Measurements from ENCODE around the gene CACNA1I. TPM values are rescaled to one million over a fixed set of nuclear protein-coding genes. Genes with fewer than 3 reads are reported as not detected.

CACNA1I gene
- total RNA-seq, 1 donor from 2014 or later: 0.02 TPM

DNA sequence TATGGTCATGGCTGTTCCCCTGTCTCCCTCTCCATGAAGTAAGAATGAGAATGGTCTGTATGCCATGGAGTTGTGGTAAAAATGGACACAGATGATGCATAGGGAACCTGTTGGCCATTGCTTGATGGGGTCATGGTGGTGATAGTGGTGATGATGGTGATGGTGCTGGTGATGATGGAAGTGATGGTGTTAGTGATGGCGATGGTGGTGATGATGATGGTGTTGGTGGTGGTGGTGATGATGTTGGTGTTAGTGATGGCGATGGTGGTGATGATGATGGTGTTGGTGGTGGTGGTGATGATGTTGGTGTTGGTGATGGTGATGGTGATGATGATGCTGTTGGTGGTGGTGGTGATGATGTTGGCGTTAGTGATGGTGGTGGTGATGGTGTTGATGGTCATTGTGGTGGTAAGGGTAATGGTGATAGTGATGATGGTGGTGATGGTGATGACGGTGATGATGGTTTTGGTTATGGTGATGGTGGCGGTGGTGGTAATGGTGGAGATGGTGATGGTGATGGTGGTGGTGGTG lies 5.1 kb upstream of the CACNA1I start:
- Mint-ChIP-seq H3K9me3 (ENCODE audit: low read depth) (peaks cover 5% of the 10 kb centered on the region), H3K27ac (ENCODE audit: unreplicated experiment) (no peak overlapping the region), H3K4me1 (ENCODE audit: low read depth) (no peaks in the 10 kb centered on the region), H3K36me3 (ENCODE audit: low read depth) (no peaks in the 10 kb centered on the region), H3K4me3 (ENCODE audit: unreplicated experiment) (no peak overlapping the region), H3K27me3 (ENCODE audit: low read depth) (peaks cover 7% of the 10 kb centered on the region)
- no peak for DNase-seq (ENCODE audit: low spot score)
- TF ChIP-seq, protein P1, sequence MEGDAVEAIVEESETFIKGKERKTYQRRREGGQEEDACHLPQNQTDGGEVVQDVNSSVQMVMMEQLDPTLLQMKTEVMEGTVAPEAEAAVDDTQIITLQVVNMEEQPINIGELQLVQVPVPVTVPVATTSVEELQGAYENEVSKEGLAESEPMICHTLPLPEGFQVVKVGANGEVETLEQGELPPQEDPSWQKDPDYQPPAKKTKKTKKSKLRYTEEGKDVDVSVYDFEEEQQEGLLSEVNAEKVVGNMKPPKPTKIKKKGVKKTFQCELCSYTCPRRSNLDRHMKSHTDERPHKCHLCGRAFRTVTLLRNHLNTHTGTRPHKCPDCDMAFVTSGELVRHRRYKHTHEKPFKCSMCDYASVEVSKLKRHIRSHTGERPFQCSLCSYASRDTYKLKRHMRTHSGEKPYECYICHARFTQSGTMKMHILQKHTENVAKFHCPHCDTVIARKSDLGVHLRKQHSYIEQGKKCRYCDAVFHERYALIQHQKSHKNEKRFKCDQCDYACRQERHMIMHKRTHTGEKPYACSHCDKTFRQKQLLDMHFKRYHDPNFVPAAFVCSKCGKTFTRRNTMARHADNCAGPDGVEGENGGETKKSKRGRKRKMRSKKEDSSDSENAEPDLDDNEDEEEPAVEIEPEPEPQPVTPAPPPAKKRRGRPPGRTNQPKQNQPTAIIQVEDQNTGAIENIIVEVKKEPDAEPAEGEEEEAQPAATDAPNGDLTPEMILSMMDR (IDR thresholded peaks at IDR 0.05): no peak

DNA sequence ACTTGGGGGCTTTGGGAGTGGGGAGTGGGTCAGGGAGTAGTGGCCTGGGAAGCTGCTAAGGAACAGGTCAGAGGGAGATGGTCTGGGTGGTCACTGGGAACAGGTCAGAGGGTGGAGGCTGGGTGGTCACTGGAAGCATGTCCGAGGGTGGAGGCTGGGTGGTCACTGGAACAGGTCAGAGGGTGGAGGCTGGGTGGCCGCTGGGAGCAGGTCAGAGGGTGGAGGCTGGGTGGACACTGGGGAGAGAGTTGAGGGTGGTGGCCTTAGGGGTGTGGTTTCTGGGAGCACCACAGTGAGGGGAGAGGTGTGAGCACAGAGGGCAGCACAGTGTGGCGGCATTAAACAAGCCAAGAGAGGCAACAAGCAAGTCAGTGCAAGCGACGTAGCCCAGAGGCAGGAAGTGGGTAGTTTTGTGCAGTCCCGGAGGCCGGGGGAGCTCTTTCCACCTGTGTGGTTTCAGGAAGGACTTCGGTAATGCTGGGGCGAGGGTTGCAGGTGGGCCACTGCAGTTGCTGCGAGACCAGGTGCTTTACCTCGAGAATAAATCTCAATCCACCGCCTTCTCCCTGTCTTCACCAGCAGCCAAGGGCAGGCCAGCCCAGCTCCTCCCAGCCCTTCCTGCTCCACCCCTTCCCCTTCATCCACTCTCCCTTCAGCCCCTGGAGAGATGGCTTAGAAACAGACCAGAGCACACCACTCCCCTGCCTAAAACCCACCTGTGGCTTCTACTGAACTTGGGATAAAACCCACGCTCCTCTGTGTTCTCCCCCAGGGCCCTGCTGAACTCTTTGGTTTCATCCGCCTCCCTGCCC lies 3.2 kb upstream of the CACNA1I start:
- no peaks in the 10 kb centered on the region for H3K4me1 Mint-ChIP-seq (ENCODE audit: low read depth)
- H3K27ac Mint-ChIP-seq (ENCODE audit: unreplicated experiment): no peak overlapping the region
- H3K9me3 Mint-ChIP-seq (ENCODE audit: low read depth): peaks cover 5% of the 10 kb centered on the region
- H3K27me3 Mint-ChIP-seq (ENCODE audit: low read depth): no peaks in the 10 kb centered on the region
- TF ChIP-seq, protein P1 (IDR thresholded peaks at IDR 0.05): no peak
- no peaks in the 10 kb centered on the region for H3K36me3 Mint-ChIP-seq (ENCODE audit: low read depth)
- H3K4me3 Mint-ChIP-seq (ENCODE audit: unreplicated experiment): no peak overlapping the region
- no peak for DNase-seq (ENCODE audit: low spot score)

DNA sequence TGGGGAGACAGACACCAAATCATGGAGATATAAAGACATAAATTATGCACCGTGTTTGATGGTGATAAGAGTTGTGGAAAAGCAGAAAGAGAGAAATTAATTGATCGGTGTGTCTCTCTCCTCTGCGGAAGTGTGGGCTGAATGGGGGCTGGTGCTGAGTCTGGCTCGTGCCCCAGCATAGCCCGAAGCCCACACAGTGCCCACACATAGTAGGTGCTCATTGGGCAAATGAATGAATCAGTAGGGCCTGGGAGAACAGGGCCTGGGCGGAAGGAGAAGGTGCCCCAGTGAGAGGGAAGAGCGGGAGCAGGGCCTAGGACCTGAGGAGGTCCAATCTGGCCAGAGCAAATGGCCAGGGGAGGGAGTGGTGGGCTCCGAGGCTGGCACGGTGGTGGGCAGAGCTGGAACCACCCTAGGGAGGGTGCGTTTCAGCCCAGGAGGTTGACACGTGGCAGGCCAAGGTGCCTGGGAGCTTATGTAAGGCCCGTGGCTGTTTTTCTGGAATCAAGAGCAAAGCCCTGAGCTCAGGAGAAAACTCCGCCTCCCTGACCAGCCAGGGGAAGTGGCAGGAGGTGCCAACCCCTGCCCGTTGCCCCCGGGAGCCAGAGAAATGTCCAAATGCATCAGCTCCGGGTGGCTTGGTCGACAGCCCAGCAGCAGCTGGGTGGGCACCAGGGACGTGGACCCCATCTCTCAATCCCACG lies 2.1 kb upstream of the CACNA1I start:
- no peaks in the 10 kb centered on the region for H3K27me3 Mint-ChIP-seq (ENCODE audit: low read depth)
- no peak for DNase-seq (ENCODE audit: low spot score)
- TF ChIP-seq, protein P1 (IDR thresholded peaks at IDR 0.05): no peak
- no peak overlapping the region for H3K27ac Mint-ChIP-seq (ENCODE audit: unreplicated experiment)
- H3K36me3 Mint-ChIP-seq (ENCODE audit: low read depth): no peaks in the 10 kb centered on the region
- H3K4me3 Mint-ChIP-seq (ENCODE audit: unreplicated experiment): no peak overlapping the region
- H3K9me3 Mint-ChIP-seq (ENCODE audit: low read depth): peaks cover 5% of the 10 kb centered on the region
- H3K4me1 Mint-ChIP-seq (ENCODE audit: low read depth): no peaks in the 10 kb centered on the region

DNA sequence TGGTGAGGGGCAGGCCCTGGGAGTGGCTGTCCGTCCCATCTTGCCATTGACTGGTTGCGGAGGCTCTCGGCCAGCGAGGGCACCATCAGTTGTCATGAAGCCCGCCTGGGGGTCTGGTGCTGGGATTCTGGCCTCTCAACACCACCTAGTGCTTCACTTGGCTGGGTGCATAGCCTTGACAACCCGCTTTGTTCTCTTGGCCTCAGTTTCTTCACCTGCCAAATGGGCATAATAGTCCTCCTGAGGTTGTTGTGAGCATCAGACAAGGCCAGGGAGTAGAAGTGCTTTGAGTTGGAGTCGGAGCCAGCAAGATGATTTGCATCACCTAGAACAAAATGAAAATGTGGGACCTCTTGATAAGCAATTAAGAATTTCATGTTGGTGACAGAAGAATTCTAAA lies 1.5 kb upstream of the CACNA1I start:
- peaks cover 5% of the 10 kb centered on the region for H3K9me3 Mint-ChIP-seq (ENCODE audit: low read depth)
- TF ChIP-seq, protein P1 (IDR thresholded peaks at IDR 0.05): no peak
- H3K27me3 Mint-ChIP-seq (ENCODE audit: low read depth): no peaks in the 10 kb centered on the region
- H3K36me3 Mint-ChIP-seq (ENCODE audit: low read depth): no peaks in the 10 kb centered on the region
- H3K4me1 Mint-ChIP-seq (ENCODE audit: low read depth): peaks cover under 1% of the 10 kb centered on the region
- DNase-seq (ENCODE audit: low spot score): no peak
- H3K27ac Mint-ChIP-seq (ENCODE audit: unreplicated experiment): no peak overlapping the region
- no peak overlapping the region for H3K4me3 Mint-ChIP-seq (ENCODE audit: unreplicated experiment)

DNA sequence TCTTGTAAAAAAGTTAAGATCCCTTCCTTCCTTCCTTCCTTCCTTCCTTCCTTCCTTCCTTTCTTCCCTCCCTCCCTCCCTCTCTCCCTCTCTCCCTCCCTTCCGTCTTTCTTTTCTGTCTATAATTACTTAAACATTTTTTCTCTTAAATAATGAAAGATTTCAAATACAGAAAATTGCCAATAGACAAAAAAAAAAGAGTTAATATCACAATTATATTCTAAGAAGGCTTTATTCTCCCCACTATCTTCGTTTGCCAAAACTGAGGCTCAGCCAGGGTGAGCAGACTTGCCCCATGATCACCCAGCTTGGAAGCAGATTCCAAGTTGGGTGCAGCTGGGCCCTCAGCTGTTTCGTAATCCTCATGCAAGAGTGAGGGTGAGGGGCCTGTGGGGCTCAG lies 327 bp upstream of the CACNA1I start:
- peaks cover 5% of the 10 kb centered on the region for H3K9me3 Mint-ChIP-seq (ENCODE audit: low read depth)
- TF ChIP-seq, protein P1 (IDR thresholded peaks at IDR 0.05): no peak
- no peak overlapping the region for H3K27ac Mint-ChIP-seq (ENCODE audit: unreplicated experiment)
- no peak for DNase-seq (ENCODE audit: low spot score)
- H3K36me3 Mint-ChIP-seq (ENCODE audit: low read depth): no peaks in the 10 kb centered on the region
- H3K27me3 Mint-ChIP-seq (ENCODE audit: low read depth): no peaks in the 10 kb centered on the region
- H3K4me3 Mint-ChIP-seq (ENCODE audit: unreplicated experiment): no peak overlapping the region
- peaks cover 12% of the 10 kb centered on the region for H3K4me1 Mint-ChIP-seq (ENCODE audit: low read depth)
